GM23338 (cell line): ENCODE measurements around the gene ITGB2. TPM values are rescaled to one million over a fixed set of nuclear protein-coding genes. Genes with fewer than 3 reads are reported as not detected.
A peak's percentile ranks its signal among the peaks of the same experiment; 100 is the strongest.

Experiments
- ATAC-seq: fragments of 200-7000 bp; cut with Tn5 transposase; 3 replicates; pipeline ENCODE4 v1.9.1; 2020
- DNase-seq: peaks from one replicate; pipeline ENCODE4 v3.0.0-alpha.2; 2015; ENCODE audit warnings: low spot score
- H2AFZ ChIP-seq: fragments of 200-600 bp; sonication (generic); 2 replicates; pipeline ENCODE4 v1.8.0; 2016; ENCODE audit warnings: antibody characterized with exemption, mild to moderate bottlenecking, moderate library complexity
- H3F3A ChIP-seq: fragments of 200-600 bp; sonication (generic); replicated peaks from 2 replicates; pipeline ENCODE4 v1.8.0; 2017; ENCODE audit warnings: antibody characterized with exemption, mixed run types, low read depth
- H3K27ac ChIP-seq: fragments of 200-600 bp; sonication (generic); 2 replicates; pipeline ENCODE4 v1.6.1; 2016; ENCODE audit warnings: low read depth
- H3K27me3 ChIP-seq: fragments of 200-600 bp; sonication (generic); 2 replicates; pipeline ENCODE4 v1.8.0; 2016; ENCODE audit warnings: mild to moderate bottlenecking, mixed run types, moderate library complexity; ENCODE audit not compliant: insufficient read depth
- H3K36me3 ChIP-seq: fragments of 200-600 bp; sonication (generic); 2 replicates; pipeline ENCODE4 v1.8.0; 2016; ENCODE audit warnings: mild to moderate bottlenecking; ENCODE audit not compliant: insufficient read depth
- H3K4me1 ChIP-seq: fragments of 200-600 bp; sonication (generic); 2 replicates; pipeline ENCODE4 v1.8.0; 2016; ENCODE audit warnings: mild to moderate bottlenecking, moderate library complexity; ENCODE audit not compliant: insufficient read depth
- H3K4me2 ChIP-seq: fragments of 200-600 bp; sonication (generic); 2 replicates; pipeline ENCODE4 v1.7.1; 2017; ENCODE audit warnings: mixed run types
- H3K4me3 ChIP-seq: fragments of 200-600 bp; sonication (generic); 2 replicates; pipeline ENCODE4 v1.6.1; 2016; ENCODE audit warnings: mixed run types
- H3K79me2 ChIP-seq: fragments of 200-600 bp; sonication (generic); replicated peaks from 2 replicates; pipeline ENCODE4 v1.8.0; 2017; ENCODE audit warnings: mild to moderate bottlenecking; ENCODE audit not compliant: insufficient read depth
- H3K9me2 ChIP-seq: fragments of 200-600 bp; sonication (generic); 2 replicates; pipeline ENCODE4 v1.8.0; 2017; ENCODE audit not compliant: insufficient read depth
- H4K20me1 ChIP-seq: fragments of 200-600 bp; sonication (generic); replicated peaks from 2 replicates; pipeline ENCODE4 v1.8.0; 2017; ENCODE audit warnings: mild to moderate bottlenecking; ENCODE audit not compliant: insufficient read depth
- H3K27ac Mint-ChIP-seq: 2 replicates; pipeline ENCODE4 v1.8.0; 2020; ENCODE audit warnings: inconsistent platforms, mild to moderate bottlenecking, moderate library complexity, mixed read lengths
- H3K27me3 Mint-ChIP-seq: 3 replicates; pipeline ENCODE4 v1.8.0; 2022; ENCODE audit warnings: low read depth, mild to moderate bottlenecking, moderate library complexity, mixed read lengths, inconsistent platforms; ENCODE audit not compliant: insufficient read depth, poor library complexity
- H3K36me3 Mint-ChIP-seq: 3 replicates; pipeline ENCODE4 v1.8.0; 2021; ENCODE audit warnings: low read depth, mild to moderate bottlenecking, inconsistent platforms, moderate library complexity, mixed read lengths
- H3K4me1 Mint-ChIP-seq: 3 replicates; pipeline ENCODE4 v1.8.0; 2020; ENCODE audit warnings: mild to moderate bottlenecking, inconsistent platforms, mixed read lengths
- H3K4me3 Mint-ChIP-seq: 3 replicates; pipeline ENCODE4 v1.8.0; 2021; ENCODE audit warnings: moderate library complexity, mild to moderate bottlenecking, inconsistent platforms, mixed read lengths
- H3K9me3 Mint-ChIP-seq: 3 replicates; pipeline ENCODE4 v1.8.0; 2020; ENCODE audit warnings: moderate library complexity, mild to moderate bottlenecking, inconsistent platforms, mixed read lengths
- CREB1 ChIP-seq: fragments of 250-450 bp; sonication (Bioruptor Pico); IDR thresholded peaks from 2 replicates; pipeline ENCODE4 v1.5.0; 2020; ENCODE audit warnings: low read depth, mild to moderate bottlenecking, moderate library complexity
- ETS1 ChIP-seq: IDR thresholded peaks from 2 replicates; pipeline ENCODE4 v1.6.1; 2016; ENCODE audit warnings: antibody characterized with exemption
- EZH2 ChIP-seq: fragments of 200-600 bp; sonication (generic); IDR thresholded peaks from one replicate; pipeline ENCODE4 v1.8.0; 2017; ENCODE audit warnings: antibody characterized with exemption, mild to moderate bottlenecking, low read depth; ENCODE audit not compliant: unreplicated experiment
- EZH2phosphoT487 ChIP-seq: fragments of 200-600 bp; sonication (generic); IDR thresholded peaks from one replicate; pipeline ENCODE4 v1.8.1; 2018; ENCODE audit warnings: antibody characterized with exemption; ENCODE audit not compliant: unreplicated experiment
- JUNB ChIP-seq: IDR thresholded peaks from one replicate; pipeline ENCODE4 v1.6.1; 2016; ENCODE audit warnings: antibody characterized with exemption; ENCODE audit not compliant: unreplicated experiment
- NANOG ChIP-seq: IDR thresholded peaks from 2 replicates; pipeline ENCODE4 v1.6.1; 2016; ENCODE audit warnings: antibody characterized with exemption, borderline replicate concordance
- POLR2AphosphoS5 ChIP-seq: IDR thresholded peaks from 2 replicates; pipeline ENCODE4 v1.6.1; 2016; ENCODE audit warnings: antibody characterized with exemption, low read depth
- STAT1 ChIP-seq: IDR thresholded peaks from one replicate; pipeline ENCODE4 v1.6.1; 2016; ENCODE audit warnings: antibody characterized with exemption; ENCODE audit not compliant: unreplicated experiment
- ZNF114 ChIP-seq: fragments of 250-450 bp; sonication (Bioruptor Pico); IDR thresholded peaks from 2 replicates; pipeline ENCODE4 v1.5.0; 2020; ENCODE audit warnings: mild to moderate bottlenecking, moderate library complexity
- ZNF462 ChIP-seq: fragments of 250-450 bp; sonication (Bioruptor Pico); IDR thresholded peaks from 2 replicates; pipeline ENCODE4 v1.5.0; 2020; ENCODE audit warnings: mild to moderate bottlenecking, moderate library complexity
- polyA plus RNA-seq: library from polyadenylated mRNA; unstranded; fragments of >200 nt; fragmentation: Nextera tagmentation; extraction: Ambion mirVana; gene quantifications from 2 replicates; pipeline ENCODE4 v1.2.1, GENCODE V29; 2016
- total RNA-seq: library from RNA; depleted of rRNA; stranded (reverse); fragments of >200 nt; shearing (Covaris generic); gene quantifications from 2 replicates; pipeline ENCODE4 v1.2.3, GENCODE V29; 2014
- TF ChIP-seq, protein P1 (sequence below): IDR thresholded peaks from one replicate; pipeline ENCODE4 v1.6.1; 2018; ENCODE audit warnings: antibody characterized with exemption; ENCODE audit not compliant: unreplicated experiment
- TF ChIP-seq, protein P2 (sequence below), 2 experiments: fragments of 200-600 bp in 1 of 2; sonication (generic) in 1 of 2; conservative IDR thresholded peaks; 2 replicates each; pipeline versions ENCODE4 v1.5.1 to v1.6.1; 2016 to 2017; ENCODE audit warnings: antibody characterized with exemption in 2 of 2, low read depth in 2 of 2, mild to moderate bottlenecking in 2 of 2, moderate library complexity in 1 of 2

The ITGB2 gene
- total and polyA plus RNA-seq, 2 experiments from 2014 or later, result 0.44 to 0.63 TPM

DNA sequence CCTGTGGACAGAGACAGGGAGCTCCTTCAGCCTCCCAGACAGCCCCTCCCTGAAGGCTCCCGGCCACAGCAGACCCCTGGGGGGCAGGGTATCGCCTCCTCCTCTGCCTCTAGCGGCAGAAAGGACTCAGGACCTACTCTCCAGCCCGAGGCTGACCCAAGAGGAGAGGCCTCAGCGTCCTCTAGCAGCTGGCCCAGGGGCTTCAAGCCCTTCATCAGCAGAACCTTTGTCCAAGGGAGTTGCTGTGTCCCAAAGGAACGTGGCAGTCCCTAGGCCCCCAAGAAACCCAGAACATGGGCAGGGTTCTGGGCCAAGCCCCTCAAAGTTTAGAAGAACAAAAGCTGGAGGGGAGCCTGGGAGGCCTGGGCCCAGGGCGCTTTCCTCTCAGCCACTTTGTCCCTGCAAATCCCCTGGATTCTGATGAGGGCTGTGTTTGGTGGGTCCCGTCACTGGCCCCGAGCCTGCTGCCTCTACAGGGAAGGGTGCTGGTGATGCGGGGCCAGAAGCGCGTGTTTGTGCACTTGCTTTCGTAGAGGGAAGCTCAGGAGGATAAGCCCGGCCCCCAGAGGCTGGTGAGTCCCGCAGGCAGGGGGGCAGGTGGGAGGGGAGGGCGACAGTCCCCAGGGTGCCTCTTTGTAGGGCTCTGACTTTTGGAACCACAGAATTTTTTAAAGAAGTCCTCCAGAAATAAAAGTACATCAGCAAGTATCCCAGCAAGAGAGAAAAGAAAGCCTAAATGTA lies 13.3 kb downstream of the ITGB2 start:
- Histone ChIP-seq H3K9me2 (no peaks in the 10 kb centered on the region), H2AFZ (peak overlapping the region; percentile 78), H4K20me1 (no peaks in the 10 kb centered on the region), H3K36me3 (no peaks in the 10 kb centered on the region), H3F3A (peaks cover 3% of the 10 kb centered on the region), H3K27ac (no peak overlapping the region), H3K4me3 (no peak overlapping the region), H3K27me3 (no peaks in the 10 kb centered on the region), H3K79me2 (no peaks in the 10 kb centered on the region), H3K4me2 (no peak overlapping the region), H3K4me1 (no peaks in the 10 kb centered on the region)
- ATAC-seq, result peak; percentile 72
- H3K36me3 Mint-ChIP-seq, result no peaks in the 10 kb centered on the region; the same call in 2 of the 3 replicates
- no peaks in the 10 kb centered on the region; the same call in 1 of the 3 replicates for H3K9me3 Mint-ChIP-seq
- no peak overlapping the region for H3K27ac Mint-ChIP-seq
- no peak overlapping the region for H3K4me3 Mint-ChIP-seq
- DNase-seq, result no peak
- peaks cover 32% of the 10 kb centered on the region for H3K27me3 Mint-ChIP-seq
- H3K4me1 Mint-ChIP-seq, result peaks cover 11% of the 10 kb centered on the region
- no peak for TF ChIP-seq ZNF114 (CRISPR knock-in tag)
- no peak for TF ChIP-seq POLR2AphosphoS5
- TF ChIP-seq CREB1 (CRISPR knock-in tag), result no peak
- TF ChIP-seq STAT1, result no peak
- TF ChIP-seq ZNF462 (CRISPR knock-in tag), result no peak
- TF ChIP-seq, protein P1, sequence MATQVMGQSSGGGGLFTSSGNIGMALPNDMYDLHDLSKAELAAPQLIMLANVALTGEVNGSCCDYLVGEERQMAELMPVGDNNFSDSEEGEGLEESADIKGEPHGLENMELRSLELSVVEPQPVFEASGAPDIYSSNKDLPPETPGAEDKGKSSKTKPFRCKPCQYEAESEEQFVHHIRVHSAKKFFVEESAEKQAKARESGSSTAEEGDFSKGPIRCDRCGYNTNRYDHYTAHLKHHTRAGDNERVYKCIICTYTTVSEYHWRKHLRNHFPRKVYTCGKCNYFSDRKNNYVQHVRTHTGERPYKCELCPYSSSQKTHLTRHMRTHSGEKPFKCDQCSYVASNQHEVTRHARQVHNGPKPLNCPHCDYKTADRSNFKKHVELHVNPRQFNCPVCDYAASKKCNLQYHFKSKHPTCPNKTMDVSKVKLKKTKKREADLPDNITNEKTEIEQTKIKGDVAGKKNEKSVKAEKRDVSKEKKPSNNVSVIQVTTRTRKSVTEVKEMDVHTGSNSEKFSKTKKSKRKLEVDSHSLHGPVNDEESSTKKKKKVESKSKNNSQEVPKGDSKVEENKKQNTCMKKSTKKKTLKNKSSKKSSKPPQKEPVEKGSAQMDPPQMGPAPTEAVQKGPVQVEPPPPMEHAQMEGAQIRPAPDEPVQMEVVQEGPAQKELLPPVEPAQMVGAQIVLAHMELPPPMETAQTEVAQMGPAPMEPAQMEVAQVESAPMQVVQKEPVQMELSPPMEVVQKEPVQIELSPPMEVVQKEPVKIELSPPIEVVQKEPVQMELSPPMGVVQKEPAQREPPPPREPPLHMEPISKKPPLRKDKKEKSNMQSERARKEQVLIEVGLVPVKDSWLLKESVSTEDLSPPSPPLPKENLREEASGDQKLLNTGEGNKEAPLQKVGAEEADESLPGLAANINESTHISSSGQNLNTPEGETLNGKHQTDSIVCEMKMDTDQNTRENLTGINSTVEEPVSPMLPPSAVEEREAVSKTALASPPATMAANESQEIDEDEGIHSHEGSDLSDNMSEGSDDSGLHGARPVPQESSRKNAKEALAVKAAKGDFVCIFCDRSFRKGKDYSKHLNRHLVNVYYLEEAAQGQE, result no peak
- TF ChIP-seq EZH2, result no peak
- TF ChIP-seq, protein P2, sequence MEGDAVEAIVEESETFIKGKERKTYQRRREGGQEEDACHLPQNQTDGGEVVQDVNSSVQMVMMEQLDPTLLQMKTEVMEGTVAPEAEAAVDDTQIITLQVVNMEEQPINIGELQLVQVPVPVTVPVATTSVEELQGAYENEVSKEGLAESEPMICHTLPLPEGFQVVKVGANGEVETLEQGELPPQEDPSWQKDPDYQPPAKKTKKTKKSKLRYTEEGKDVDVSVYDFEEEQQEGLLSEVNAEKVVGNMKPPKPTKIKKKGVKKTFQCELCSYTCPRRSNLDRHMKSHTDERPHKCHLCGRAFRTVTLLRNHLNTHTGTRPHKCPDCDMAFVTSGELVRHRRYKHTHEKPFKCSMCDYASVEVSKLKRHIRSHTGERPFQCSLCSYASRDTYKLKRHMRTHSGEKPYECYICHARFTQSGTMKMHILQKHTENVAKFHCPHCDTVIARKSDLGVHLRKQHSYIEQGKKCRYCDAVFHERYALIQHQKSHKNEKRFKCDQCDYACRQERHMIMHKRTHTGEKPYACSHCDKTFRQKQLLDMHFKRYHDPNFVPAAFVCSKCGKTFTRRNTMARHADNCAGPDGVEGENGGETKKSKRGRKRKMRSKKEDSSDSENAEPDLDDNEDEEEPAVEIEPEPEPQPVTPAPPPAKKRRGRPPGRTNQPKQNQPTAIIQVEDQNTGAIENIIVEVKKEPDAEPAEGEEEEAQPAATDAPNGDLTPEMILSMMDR (conservative IDR thresholded peaks at IDR 0.05; ENCODE audit: low read depth in 2 of 2), result no peak
- TF ChIP-seq JUNB, result no peak
- no peak for TF ChIP-seq NANOG
- no peak for TF ChIP-seq ETS1
- no peak for TF ChIP-seq EZH2phosphoT487
